Measurements from ENCODE around the gene ARHGEF16. TPM values are rescaled to one million over a fixed set of nuclear protein-coding genes. Genes with fewer than 3 reads are reported as not detected.

ARHGEF16 gene
- total RNA-seq, 1 experiment from 2014 or later = not detected

DNA sequence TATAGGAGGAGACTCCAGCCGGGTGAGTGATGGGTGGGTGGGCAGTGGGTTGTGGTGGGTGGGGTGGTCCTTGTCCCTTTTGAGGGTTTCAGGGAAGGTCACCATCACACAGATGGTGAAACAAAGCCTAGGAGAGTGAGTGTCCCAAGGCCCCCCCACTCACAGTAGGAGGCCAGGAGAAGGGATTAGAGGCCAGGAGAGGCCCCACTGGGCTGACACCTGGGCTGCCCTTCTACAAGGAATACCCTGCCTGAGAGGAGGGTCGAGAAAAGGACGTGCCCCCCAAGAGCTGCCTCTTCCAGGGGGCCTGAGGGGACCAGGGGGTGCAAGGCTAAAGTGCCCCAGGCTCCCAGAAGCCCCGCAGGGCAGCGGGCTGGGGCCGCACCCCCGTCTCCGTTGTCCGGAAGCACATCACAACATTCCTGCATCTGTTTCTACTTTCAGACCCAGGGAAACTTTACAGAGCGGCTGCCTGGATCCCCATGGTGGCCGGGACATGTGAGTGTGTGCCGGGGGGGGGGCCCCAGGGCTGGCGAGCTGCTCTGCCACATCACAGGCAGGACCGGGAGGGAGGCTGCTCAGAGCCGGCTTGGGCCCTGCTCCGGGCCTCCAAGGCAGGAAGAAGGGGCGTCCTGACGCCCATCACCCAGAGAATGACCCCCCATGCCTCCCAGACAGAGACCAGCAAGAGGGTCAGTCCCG is 68.2 kb downstream of the ARHGEF16 start:
- no peak overlapping the region for H3K4me3 ChIP-seq (ENCODE audit: low read length)
- no peaks in the 10 kb centered on the region; the same call in 1 of the 2 replicates for H4K20me1 ChIP-seq (ENCODE audit: insufficient read depth, low read depth, low read length)
- no peaks in the 10 kb centered on the region for H3K36me3 ChIP-seq (ENCODE audit: insufficient read depth, low read length)
- H3K27ac ChIP-seq (ENCODE audit: low read length) = no peak overlapping the region
- no peak for DNase-seq
- H3K4me2 ChIP-seq (ENCODE audit: low read depth, low read length, poor library complexity, severe bottlenecking) = no peak overlapping the region
- H3K9me2 ChIP-seq (replicated peaks; ENCODE audit: insufficient read depth, low read length) = no peaks in the 10 kb centered on the region
- H2AFZ ChIP-seq (ENCODE audit: low read length) = no peak overlapping the region
- no peaks in the 10 kb centered on the region for H3K9me3 ChIP-seq (ENCODE audit: low read length)
- no peaks in the 10 kb centered on the region for H3K4me1 ChIP-seq (ENCODE audit: low read length)
- H3K79me2 ChIP-seq (ENCODE audit: low read length) = no peaks in the 10 kb centered on the region
- H3K27me3 ChIP-seq (ENCODE audit: low read length) = no peaks in the 10 kb centered on the region
- H3K9ac ChIP-seq (ENCODE audit: low read length) = no peak overlapping the region

- Histone ChIP-seq H4K20me1 (ENCODE audit: insufficient read depth, low read depth, low read length) (no peaks in the 10 kb centered on the region; the same call in 1 of the 2 replicates), H3K9me2 (replicated peaks; ENCODE audit: insufficient read depth, low read length) (no peaks in the 10 kb centered on the region), H3K9me3 (ENCODE audit: low read length) (no peaks in the 10 kb centered on the region), H3K79me2 (ENCODE audit: low read length) (no peaks in the 10 kb centered on the region), H2AFZ (ENCODE audit: low read length) (no peak overlapping the region), H3K4me2 (ENCODE audit: low read depth, low read length, poor library complexity, severe bottlenecking) (no peak overlapping the region), H3K27me3 (ENCODE audit: low read length) (no peaks in the 10 kb centered on the region), H3K9ac (ENCODE audit: low read length) (no peak overlapping the region), H3K36me3 (ENCODE audit: insufficient read depth, low read length) (no peaks in the 10 kb centered on the region), H3K4me1 (ENCODE audit: low read length) (no peaks in the 10 kb centered on the region), H3K4me3 (ENCODE audit: low read length) (no peak overlapping the region), H3K27ac (ENCODE audit: low read length) (no peak overlapping the region)
- DNase-seq = no peak
Measured at GRCh38 chr1:3523980-3524379, 69.5 kb downstream of the ARHGEF16 start.

GRCh38 chr1:3524556-3525203 is 70.2 kb downstream of the ARHGEF16 start:
- Histone ChIP-seq H3K9me2 (replicated peaks; ENCODE audit: insufficient read depth, low read length) (no peaks in the 10 kb centered on the region), H3K9ac (ENCODE audit: low read length) (no peak overlapping the region), H3K27me3 (ENCODE audit: low read length) (no peaks in the 10 kb centered on the region), H3K4me1 (ENCODE audit: low read length) (no peaks in the 10 kb centered on the region), H3K4me2 (ENCODE audit: low read depth, low read length, poor library complexity, severe bottlenecking) (no peak overlapping the region), H4K20me1 (ENCODE audit: insufficient read depth, low read depth, low read length) (no peaks in the 10 kb centered on the region; the same call in 1 of the 2 replicates), H3K27ac (ENCODE audit: low read length) (no peak overlapping the region), H3K79me2 (ENCODE audit: low read length) (no peaks in the 10 kb centered on the region), H3K9me3 (ENCODE audit: low read length) (no peaks in the 10 kb centered on the region), H3K4me3 (ENCODE audit: low read length) (no peak overlapping the region), H3K36me3 (ENCODE audit: insufficient read depth, low read length) (no peaks in the 10 kb centered on the region), H2AFZ (ENCODE audit: low read length) (no peak overlapping the region)
- DNase-seq = no peak

DNA sequence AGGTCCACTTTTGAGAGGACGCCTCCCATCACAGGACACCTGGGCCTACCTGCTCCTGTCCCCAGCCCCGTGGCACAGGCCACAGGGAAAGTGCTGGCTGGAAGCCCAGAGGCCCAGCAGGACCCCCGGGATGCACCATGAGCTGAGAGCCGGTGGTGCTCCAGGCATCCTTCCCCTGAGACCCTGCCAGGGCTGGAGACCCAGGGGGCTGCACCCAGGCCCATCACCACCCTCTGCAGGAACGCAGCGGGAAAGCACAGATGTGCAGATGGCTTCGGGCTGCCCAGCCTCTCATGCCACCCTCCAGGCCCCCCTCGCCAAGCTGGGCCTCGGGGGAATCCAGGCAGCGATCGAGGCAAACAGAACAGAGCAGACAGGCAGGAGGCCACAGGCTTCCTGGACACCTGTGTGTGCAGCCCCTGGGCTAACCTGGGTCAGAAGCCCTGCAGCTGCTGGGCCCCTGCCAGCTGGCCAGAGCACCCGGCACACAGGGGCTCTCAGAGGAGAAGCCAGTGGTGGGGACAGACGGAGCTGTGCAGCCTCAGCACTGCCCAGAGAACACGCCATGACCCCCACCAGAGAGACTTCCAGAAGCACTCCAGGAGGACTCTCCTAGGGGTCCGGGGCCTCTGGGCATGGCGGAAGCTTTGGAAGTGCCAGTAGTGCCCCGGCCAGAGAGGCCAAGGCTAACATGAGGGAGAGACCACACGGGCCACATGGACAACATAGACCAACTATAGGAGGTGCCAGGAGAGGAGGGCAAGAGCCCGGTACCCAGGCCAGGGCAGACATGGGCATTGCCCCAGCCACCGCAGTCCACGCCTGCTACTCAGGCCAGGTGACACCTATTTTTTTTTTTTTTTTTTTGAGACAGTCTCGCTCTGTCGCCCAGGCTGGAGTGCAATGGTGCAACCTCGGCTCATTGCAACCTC is 71.4 kb downstream of the ARHGEF16 start:
- H3K27ac ChIP-seq (ENCODE audit: low read length) = no peak overlapping the region
- H3K9me3 ChIP-seq (ENCODE audit: low read length) = no peaks in the 10 kb centered on the region
- no peaks in the 10 kb centered on the region for H3K36me3 ChIP-seq (ENCODE audit: insufficient read depth, low read length)
- H2AFZ ChIP-seq (ENCODE audit: low read length) = no peak overlapping the region
- no peak overlapping the region for H3K9ac ChIP-seq (ENCODE audit: low read length)
- no peaks in the 10 kb centered on the region for H3K27me3 ChIP-seq (ENCODE audit: low read length)
- no peak overlapping the region for H3K4me3 ChIP-seq (ENCODE audit: low read length)
- H3K4me1 ChIP-seq (ENCODE audit: low read length) = peaks cover 3% of the 10 kb centered on the region; the same call in 1 of the 2 replicates
- H3K9me2 ChIP-seq (replicated peaks; ENCODE audit: insufficient read depth, low read length) = no peaks in the 10 kb centered on the region
- no peak for DNase-seq
- H3K79me2 ChIP-seq (ENCODE audit: low read length) = no peaks in the 10 kb centered on the region
- no peak overlapping the region for H3K4me2 ChIP-seq (ENCODE audit: low read depth, low read length, poor library complexity, severe bottlenecking)
- H4K20me1 ChIP-seq (ENCODE audit: insufficient read depth, low read depth, low read length) = no peaks in the 10 kb centered on the region; the same call in 1 of the 2 replicates

- Histone ChIP-seq H3K9me2 (replicated peaks; ENCODE audit: insufficient read depth, low read length) (no peaks in the 10 kb centered on the region), H3K4me3 (ENCODE audit: low read length) (no peak overlapping the region), H3K79me2 (ENCODE audit: low read length) (no peaks in the 10 kb centered on the region), H3K36me3 (ENCODE audit: insufficient read depth, low read length) (no peaks in the 10 kb centered on the region), H2AFZ (ENCODE audit: low read length) (no peak overlapping the region), H3K9ac (ENCODE audit: low read length) (no peak overlapping the region), H3K9me3 (ENCODE audit: low read length) (no peaks in the 10 kb centered on the region), H4K20me1 (ENCODE audit: insufficient read depth, low read depth, low read length) (no peaks in the 10 kb centered on the region; the same call in 1 of the 2 replicates), H3K27ac (ENCODE audit: low read length) (no peak overlapping the region), H3K4me1 (ENCODE audit: low read length) (peaks cover 3% of the 10 kb centered on the region; the same call in 1 of the 2 replicates), H3K27me3 (ENCODE audit: low read length) (no peaks in the 10 kb centered on the region), H3K4me2 (ENCODE audit: low read depth, low read length, poor library complexity, severe bottlenecking) (no peak overlapping the region)
- DNase-seq = no peak
Measured at GRCh38 chr1:3527774-3528173, 73.3 kb downstream of the ARHGEF16 start.

DNA sequence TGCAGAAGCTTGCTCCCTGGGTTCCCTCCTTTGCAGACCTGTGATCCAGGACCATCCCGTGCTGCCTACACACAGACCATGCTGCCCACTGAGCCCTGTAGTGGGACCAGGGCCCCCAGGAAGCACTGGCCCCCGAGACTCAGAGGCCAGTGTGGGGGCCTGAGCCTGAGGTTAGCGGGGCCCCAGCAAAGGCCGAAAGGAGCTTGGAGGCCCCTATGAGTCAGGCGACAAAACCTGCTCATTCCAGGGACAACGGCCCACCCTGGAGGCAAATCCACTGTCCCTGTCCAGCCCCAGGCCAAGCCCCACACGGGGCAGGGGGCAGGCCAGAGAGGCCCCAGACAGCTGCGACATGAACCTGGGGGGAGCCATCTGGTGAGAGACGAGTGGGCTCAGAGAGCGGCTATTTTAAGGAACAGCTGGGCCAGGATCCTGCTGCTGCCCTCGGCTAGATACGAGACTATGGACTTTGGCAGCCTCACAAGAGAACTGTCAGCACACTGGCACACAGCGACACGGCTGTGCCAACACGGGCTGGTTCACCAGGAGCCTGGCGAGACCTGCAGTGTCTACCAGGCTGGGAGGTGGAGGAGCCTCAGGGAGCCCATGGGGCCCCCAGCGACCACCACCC is 74.7 kb downstream of the ARHGEF16 start:
- Histone ChIP-seq H3K36me3 (ENCODE audit: insufficient read depth, low read length) (no peaks in the 10 kb centered on the region), H3K27me3 (ENCODE audit: low read length) (no peaks in the 10 kb centered on the region), H3K4me2 (ENCODE audit: low read depth, low read length, poor library complexity, severe bottlenecking) (no peak overlapping the region), H2AFZ (ENCODE audit: low read length) (no peak overlapping the region), H3K79me2 (ENCODE audit: low read length) (no peaks in the 10 kb centered on the region), H4K20me1 (ENCODE audit: insufficient read depth, low read depth, low read length) (no peaks in the 10 kb centered on the region; the same call in 1 of the 2 replicates), H3K4me1 (ENCODE audit: low read length) (peaks cover 3% of the 10 kb centered on the region; the same call in 1 of the 2 replicates), H3K9me2 (replicated peaks; ENCODE audit: insufficient read depth, low read length) (no peaks in the 10 kb centered on the region), H3K4me3 (ENCODE audit: low read length) (no peak overlapping the region), H3K27ac (ENCODE audit: low read length) (no peak overlapping the region), H3K9ac (ENCODE audit: low read length) (no peak overlapping the region), H3K9me3 (ENCODE audit: low read length) (no peaks in the 10 kb centered on the region)
- no peak for DNase-seq

- Histone ChIP-seq H3K79me2 (ENCODE audit: low read length) (no peaks in the 10 kb centered on the region), H3K27ac (ENCODE audit: low read length) (no peak overlapping the region), H3K4me2 (ENCODE audit: low read depth, low read length, poor library complexity, severe bottlenecking) (peak overlapping the region; percentile 47), H3K4me1 (ENCODE audit: low read length) (peaks cover 3% of the 10 kb centered on the region; the same call in 1 of the 2 replicates), H3K9ac (ENCODE audit: low read length) (no peak overlapping the region), H3K27me3 (ENCODE audit: low read length) (no peaks in the 10 kb centered on the region), H4K20me1 (ENCODE audit: insufficient read depth, low read depth, low read length) (no peaks in the 10 kb centered on the region; the same call in 1 of the 2 replicates), H3K4me3 (ENCODE audit: low read length) (peak overlapping the region; percentile 45), H3K9me3 (ENCODE audit: low read length) (no peaks in the 10 kb centered on the region), H3K9me2 (replicated peaks; ENCODE audit: insufficient read depth, low read length) (no peaks in the 10 kb centered on the region), H2AFZ (ENCODE audit: low read length) (no peak overlapping the region), H3K36me3 (ENCODE audit: insufficient read depth, low read length) (no peaks in the 10 kb centered on the region)
- no peak for DNase-seq
Measured at GRCh38 chr1:3530086-3530925, 75.8 kb downstream of the ARHGEF16 start.

Data from Karpas-422 (cell line).